NCI-H2029 (cell line): ENCODE results near the gene HOXC6.

Experiments
- DNase-seq: peaks from one replicate; lab custom pipeline; 2025; lab: John Stamatoyannopoulos, UW

HOXC6 gene

DNA sequence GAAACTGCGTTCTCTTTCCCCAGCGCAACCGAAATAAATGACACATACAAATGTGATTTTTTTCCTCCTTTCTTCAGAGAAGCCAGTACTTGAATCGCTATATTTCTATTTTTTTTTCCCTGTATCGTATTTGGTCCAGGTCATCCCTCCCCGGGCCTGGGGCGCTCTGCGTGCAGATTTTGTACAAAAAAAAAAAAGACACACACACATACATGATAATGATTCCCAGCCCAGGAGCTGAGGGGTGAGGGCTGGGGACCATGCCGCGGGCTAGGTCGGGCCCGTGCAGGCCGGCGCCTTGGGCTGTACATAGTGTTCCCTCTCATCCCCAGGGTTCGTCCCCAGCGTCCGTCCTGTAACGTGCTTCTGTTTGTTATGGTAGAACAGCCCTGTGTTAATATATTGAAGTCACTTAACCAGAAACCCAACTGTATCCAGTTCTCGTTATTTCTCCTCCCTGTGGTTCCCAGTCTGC lies 25.3 kb upstream of the HOXC6 start:
- DNase-seq: no peak

- DNase-seq: no peak
Measured at GRCh38 chr12:54003625-54004024, 24.6 kb upstream of the HOXC6 start.

DNA sequence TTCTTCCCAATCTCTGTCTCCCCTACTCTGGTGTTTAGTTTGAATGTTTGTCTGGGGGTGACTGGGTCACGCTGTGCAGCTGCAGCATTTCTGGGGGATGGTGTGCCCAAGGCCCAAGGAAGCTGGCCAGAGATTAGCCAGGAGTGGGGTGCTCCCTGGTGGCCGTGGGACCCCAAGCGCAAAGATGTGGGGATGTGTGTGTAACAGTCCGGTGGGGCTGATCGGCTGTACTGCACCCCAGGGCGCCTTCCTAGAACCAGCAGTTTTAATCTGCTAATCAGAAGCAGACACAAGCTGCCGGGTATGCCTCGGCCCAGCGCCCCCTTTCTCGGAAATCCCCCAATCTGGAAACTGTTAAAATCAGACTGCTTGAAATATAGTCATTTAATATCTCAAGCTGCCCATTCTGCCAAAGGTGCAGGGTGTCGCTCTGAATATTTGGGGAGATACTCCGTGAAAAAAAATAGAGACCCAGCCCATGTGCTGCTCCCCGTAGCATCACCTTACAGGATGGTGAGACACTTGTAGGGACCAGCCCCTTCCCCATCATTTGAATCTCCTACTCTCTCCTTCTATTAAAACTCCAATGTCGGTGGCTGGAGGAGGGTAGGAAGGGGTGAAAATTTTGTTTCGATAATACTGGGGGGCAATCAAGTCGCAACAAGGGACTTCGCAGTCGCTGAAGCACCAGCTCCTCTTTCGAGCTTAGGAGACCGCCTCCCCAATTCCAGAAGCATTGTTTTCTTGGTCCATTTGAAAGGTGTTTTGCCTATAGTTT lies 24.0 kb upstream of the HOXC6 start:
- no peak for DNase-seq

DNA sequence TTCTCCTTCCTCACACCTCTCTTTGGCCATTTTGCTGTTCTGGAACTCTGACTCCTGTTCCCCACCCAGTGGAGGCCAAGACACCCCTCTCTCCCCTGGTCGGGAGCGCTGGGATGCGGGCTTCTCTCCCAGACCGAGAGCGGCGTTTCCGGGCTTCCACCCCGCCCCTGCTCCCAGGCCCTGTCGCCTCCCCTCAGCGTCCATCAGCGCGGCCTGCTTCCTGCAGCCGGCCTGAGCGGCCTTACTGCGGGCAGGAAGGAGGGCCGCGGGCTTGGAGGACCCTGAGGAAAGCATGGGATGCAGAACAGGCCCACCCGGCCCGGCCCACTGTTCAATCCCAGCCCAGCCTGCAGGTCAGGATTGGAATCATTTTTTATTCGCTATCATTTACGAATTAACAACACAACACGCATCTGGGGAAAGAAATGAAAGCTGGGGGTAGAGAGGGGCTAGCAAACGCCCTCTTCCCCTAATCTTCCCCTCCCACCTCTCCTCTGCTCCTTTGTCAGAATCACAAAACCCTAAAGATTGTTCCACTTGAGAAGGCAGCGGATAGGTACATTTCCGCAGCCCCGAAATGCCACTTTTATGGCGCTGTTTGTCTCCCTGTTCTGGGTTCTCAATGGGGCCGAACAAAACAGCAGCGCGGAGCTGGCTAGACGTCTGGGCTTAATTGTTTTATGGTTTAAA lies 23.3 kb upstream of the HOXC6 start:
- DNase-seq: no peak

DNA sequence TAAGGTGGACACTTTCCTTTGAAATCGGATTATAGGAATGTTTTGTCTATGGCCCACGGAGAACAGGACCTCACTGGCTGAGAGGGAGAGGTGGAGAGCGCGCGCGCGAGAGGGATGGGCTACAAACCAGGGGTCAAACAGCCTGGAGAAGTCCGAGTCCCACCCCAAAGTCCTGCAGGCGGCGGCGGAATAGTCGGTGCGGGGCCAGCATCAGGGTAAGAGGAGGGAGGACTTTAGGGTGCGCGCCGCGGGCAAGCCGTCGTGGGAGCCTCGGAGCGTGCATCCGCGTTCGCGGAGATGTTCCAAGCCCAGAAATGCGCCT lies 22.7 kb upstream of the HOXC6 start:
- DNase-seq: no peak

GRCh38 chr12:54005853-54006558 lies 22.2 kb upstream of the HOXC6 start:
- peak; percentile 31 for DNase-seq

DNA sequence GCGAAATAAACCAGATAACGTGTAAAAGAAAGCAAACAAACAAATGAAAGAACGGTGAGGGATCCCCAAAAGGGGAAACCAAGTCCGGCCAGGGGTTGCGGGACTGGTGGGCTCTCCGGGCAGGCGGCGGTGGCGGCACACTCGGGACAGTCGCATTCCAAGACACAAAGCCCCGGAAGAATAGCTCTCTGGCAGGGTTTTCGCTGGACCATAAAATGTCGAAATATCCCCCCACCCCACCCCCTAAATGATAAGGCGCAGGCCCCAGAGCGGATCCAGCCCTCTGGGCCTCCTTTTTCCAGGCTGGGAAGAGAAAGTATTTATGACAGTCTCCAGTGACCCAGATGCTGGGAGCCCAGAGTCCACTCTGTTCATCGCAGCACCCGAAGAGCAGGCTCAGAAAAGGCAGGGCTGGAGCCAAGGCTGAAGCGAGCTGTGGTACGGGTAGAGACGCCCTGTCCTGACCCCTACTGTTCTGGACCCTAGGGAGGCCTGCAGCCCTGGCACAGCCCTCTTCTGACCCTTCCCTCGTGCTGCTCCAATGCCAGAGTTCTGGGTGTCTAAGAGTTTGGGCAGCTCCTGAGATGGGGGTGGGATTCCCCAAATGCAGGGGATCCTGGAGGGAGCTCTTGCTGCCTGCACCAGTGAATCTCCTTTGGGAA lies 21.6 kb upstream of the HOXC6 start:
- no peak for DNase-seq

GRCh38 chr12:54007538-54008259 lies 20.5 kb upstream of the HOXC6 start:
- no peak for DNase-seq

GRCh38 chr12:54008260-54008552 lies 20.0 kb upstream of the HOXC6 start:
- no peak for DNase-seq

DNA sequence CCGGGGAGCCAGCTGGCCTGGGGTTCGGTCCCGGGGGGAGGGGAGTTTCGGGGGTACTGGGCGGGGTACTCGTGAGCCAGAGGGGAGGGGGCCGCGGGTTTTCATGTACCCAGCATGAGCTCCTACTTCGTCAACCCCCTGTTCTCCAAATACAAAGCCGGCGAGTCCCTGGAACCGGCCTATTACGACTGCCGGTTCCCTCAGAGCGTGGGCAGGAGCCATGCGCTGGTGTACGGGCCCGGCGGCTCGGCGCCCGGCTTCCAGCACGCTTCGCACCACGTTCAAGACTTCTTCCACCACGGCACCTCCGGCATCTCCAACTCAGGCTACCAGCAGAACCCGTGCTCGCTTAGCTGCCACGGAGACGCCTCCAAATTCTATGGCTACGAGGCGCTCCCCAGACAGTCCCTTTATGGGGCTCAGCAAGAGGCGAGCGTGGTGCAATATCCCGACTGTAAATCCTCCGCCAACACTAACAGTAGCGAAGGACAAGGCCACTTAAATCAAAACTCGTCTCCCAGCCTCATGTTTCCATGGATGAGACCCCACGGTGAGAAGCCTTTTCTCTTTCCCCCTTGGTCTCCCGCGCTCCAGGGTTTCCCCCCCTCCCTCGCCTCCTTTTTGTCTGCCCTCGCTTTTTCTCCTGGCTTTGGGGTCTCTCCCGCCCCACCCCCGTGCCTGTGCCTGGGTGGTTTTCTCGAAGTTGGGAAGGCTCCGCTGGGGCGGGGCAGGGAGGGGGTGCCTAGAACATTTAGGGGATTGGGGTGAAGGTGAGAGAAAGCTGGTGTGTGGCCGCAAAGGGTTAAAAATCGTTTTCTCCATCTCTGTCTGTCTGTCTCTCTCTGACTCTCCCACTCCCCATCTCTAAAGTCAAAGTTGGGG lies 18.8 kb upstream of the HOXC6 start:
- no peak for DNase-seq

GRCh38 chr12:54010053-54010971 lies 17.9 kb upstream of the HOXC6 start:
- DNase-seq: no peak

- DNase-seq: no peak
Measured at GRCh38 chr12:54010972-54011664, 17.1 kb upstream of the HOXC6 start.

GRCh38 chr12:54011665-54012532 lies 16.3 kb upstream of the HOXC6 start:
- no peak for DNase-seq

DNA sequence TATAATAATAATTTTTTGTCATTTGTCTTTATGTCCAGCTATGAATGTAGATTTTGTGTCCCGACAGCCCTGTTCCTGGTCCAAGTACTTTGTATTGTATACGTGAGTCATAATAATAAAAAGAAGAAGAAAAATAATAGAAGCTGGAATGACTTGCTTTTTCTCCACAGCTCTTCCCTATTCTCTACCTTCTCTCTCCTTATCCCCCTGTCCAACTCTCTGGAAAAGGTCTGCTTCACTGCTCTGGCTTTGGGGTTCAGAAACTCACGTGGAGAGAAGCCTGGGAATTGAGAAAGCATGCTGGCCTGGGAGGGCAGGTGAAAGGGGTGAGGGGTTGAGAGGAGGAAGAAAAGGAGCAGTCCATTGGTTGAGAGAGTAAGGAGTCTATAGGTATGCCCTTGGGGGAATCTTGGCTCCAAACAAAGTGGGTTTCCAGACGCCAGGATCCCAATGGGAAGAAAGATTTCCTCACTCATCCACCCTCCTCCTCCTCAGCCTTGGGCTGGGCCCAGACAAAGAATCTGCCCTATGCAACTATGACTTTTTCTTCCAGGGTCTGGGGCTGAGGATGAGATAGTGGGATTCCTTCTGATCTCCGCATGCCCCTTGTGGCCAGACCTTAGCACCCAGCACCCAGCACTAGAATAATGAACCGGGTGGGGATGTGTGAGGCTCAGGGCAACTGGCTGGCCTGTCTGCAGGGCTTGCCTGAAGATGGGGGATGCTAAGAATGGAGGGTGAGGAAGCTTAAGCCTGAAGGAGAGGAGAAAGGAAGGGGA lies 15.4 kb upstream of the HOXC6 start:
- DNase-seq: no peak

GRCh38 chr12:54014377-54015017 lies 13.7 kb upstream of the HOXC6 start:
- DNase-seq: no peak

GRCh38 chr12:54015018-54015931 lies 13.0 kb upstream of the HOXC6 start:
- DNase-seq: no peak
